Measurements from ENCODE around the gene IER5L. TPM values are rescaled to one million over a fixed set of nuclear protein-coding genes. Genes with fewer than 3 reads are reported as not detected.

The IER5L gene
- total and polyA plus RNA-seq, 2 of the 8 experiments (the other 6 are each of a cell fraction or from before 2014, with no cell fraction given): 0.65 to 1.0 TPM

DNA sequence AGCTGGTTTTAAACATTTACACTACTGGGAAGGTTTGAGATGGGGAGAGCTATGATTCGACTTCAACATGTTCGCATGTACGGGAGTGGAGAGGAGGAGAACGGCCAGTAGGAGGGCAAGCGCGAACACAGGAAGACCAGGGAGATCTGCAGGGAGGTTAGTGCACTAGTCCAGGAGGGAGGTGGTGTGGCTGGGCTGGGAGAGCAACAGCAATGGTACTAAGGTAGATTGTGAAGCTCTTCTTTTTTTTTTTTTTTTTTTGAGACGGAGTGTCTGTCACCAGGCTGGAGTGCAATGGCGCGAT lies 16.6 kb downstream of the IER5L start (continued):
- no peak for TF ChIP-seq SIRT6 (IDR thresholded peaks at IDR 0.05; ENCODE audit: low read length)
- TF ChIP-seq BACH1 (IDR thresholded peaks at IDR 0.05; ENCODE audit: low read length): no peak
- TF ChIP-seq, protein P1, sequence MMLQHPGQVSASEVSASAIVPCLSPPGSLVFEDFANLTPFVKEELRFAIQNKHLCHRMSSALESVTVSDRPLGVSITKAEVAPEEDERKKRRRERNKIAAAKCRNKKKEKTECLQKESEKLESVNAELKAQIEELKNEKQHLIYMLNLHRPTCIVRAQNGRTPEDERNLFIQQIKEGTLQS (IDR thresholded peaks at IDR 0.05; ENCODE audit: insufficient read depth, low read depth, low read length): no peak
